ENCODE data around the gene MOAP1. TPM values are rescaled to one million over a fixed set of nuclear protein-coding genes. Genes with fewer than 3 reads are reported as not detected.
"Not testable (repeated sequence)": the region's sequence is repeated elsewhere in the genome, so short reads cannot be mapped to it uniquely, and the experiment has no call there.

The MOAP1 gene
- polyA plus RNA-seq, 1 donor, result 43.4 TPM

DNA sequence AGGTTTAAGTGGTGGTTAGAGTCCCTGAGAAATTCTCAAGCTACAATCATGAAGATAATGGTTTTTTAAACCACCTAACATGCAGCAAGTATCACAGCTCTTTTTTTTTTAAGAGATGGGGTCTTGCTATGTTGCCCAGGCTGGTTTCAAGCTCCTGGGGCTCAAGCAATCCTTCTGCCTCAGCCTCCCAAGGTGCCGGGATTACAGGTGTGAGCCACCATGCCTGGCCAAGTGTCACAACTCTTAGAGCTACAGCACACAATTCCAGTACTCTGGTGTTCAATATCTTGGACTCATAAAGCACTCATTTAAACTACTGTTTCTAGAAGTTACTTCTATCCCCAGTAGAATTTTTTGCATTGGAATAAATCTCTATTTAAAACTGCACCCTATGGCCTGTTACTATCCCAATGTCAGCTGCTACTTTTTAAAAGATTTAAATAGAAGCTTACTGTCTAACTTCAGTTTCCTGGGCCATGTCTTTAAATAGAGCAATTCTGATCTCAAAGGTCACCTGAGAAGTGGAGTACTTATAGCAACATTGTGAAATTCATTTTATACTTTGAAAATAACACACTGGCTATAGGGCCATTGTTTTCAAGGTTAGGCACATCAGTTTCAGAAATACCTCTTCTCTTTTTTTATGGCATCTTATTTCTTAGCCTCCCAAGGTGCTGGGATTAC lies 10.8 kb upstream of the MOAP1 start:
- no peak for DNase-seq

DNA sequence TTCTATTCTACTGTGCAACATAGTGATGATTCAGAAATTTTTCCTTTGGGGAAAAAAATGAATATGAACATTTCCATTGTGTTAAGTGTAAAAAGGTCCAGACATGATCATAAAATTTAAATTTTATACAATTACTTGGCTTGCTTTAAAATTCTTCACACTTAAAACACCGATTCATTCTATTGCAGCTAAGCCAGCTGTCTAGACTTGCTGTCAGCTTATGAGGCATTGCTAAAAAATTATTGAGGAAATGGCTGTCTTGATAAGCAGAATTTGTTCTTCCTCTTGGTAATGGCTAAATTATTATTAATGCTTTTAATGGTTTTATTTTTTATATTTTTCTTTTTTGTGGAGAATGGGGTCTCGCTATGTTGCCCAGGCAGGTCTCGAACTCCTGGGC lies 2.3 kb upstream of the MOAP1 start:
- DNase-seq, result no peak

DNA sequence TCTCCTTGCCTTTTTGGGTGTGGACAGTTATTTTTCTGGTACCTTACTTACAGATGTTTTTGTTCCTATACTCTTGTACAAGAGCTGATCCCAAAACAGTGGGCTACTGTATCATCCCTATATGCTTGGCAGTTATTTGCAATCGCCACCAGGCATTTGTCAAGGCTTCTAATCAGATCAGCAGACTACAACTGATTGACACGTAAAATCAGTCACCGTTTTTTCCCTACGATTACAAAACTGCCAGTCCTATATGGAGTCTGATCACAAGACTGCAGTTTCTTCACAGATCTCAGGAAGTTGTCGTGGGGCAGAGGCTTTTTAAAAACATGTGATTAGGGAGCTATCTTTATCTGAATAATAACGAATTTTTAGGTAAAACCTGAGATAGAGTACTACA lies 1.8 kb upstream of the MOAP1 start:
- no peak for DNase-seq

DNA sequence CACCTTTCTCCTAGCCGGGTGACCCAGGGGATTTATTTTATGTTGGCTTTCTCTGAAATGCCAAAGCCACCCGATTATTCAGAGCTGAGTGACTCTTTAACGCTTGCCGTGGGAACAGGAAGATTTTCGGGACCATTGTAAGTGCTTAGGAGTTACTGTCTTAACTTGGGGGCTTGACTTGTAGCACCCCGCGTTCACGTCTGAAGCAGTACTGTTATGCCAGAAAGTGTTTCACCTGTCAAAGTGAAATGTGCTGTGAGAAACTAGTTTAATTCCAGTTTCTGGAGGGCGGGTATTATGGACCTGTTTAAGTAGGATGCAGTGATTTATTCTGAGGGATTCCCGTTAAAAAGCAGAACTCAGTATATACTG lies 638 bp upstream of the MOAP1 start:
- peak; percentile 24 for DNase-seq

DNA sequence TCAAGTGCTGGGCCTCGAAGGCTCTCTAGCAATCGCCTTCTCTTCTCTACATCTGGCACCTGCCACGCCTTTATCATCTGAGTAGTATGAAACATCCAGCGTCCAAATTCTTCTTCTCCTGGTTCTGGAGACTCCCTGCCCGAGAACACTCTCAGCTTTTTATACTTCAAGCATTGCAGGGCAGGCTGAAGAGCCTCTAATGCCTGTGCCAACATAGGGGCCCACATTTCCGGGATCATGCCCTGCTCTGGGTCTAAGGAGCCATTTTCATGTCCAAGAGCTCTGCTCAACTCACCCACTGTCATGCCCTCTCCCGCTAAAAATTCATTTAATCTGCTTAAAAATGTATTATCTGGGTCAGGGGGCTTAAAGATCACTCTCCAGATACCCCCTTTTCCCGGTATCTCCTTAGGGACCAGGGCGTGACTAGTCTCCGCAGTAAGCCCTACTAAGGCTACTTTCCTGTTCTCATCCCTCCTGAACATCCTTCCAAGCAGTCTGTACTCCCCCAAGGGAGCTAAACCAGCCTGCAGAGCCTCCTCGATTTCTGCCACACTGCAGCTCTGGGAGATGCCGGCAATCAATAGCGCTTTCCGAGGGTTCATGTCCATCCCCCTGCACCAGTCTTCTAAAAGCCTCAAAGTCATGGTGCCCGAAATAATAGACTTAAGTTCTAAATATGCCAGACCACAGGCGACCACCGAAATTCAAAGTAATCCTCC lies 940 bp downstream of the MOAP1 start:
- DNase-seq, result no peak

DNA sequence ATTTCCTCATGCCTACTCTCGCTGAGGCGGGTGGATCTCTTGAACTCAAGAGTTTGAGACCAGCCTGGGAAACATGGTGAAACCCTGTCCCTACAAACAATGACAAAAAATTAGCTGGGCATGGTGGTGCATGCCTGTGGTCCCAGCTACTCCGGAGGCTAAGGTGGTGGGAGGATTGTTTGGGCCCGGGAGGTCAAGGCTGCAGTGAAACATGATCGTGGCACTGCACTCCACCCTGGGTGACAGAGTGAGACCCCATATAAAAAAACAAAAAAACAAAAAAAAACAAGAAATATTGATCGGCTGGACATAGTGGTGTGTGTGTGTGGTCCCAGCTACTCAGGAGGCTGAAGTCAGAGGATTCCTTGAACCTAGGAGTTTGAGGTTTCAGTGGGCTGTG lies 9.2 kb downstream of the MOAP1 start:
- DNase-seq, result no peak

DNA sequence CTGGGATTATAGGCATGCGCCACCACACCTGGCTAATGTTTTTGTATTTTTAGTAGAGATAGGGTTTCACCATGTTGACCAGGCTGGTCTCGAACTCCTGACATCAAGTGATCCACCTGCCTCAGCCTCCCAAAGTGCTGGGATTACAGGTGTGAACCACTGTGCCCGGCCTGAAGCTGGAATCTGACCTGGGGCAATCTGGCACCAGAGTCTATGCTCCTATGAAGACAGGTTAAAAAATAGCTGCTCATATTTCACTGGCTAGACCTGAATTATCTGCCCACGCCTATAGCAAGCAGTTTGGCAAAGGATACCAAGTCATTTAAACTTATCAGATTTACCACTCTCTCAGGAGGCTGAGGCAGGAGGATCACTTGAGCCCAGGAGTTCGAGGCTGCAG lies 10.0 kb downstream of the MOAP1 start:
- not testable (repeated sequence) for DNase-seq

DNA sequence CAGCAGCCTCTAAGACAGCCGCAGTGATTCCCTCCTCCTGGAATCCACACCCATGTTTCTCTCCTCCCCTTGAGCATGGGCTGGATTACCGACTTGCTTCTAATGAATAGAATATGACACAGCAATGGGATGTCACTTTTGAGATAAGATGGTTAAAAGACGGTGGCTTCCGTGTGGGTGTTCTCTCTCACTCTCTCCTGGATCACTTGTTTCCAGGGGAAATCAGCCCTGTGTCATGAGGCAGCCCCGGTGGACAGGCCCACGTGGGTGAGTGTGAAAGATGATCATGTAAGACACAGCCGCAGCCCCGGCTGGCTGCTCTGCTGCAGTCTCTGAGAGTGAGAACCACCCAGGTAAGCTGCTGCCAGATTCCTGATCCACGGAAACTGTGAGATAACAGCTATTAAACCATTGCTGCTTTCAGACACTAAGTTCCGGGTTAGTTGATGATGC lies 10.7 kb downstream of the MOAP1 start:
- DNase-seq, result no peak

DNA sequence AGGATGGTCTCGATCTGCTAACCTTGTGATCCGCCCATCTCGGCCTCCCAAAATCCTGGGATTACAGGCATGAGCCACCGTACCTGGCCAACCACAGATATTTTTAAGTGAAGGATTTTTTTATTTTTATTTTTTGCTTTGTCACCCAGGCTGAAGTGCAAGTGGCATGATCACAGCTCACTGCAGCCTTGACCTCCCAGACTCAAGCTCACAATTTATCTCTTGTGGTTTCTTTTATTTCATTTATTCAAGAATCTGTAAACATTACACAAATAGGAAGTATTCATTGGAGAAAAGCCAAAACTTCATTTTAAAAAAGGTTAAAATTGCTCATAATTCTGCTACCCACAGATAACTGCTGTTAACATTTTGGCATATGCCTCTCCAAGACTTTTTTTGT lies 13.3 kb downstream of the MOAP1 start:
- DNase-seq, result no peak

DNA sequence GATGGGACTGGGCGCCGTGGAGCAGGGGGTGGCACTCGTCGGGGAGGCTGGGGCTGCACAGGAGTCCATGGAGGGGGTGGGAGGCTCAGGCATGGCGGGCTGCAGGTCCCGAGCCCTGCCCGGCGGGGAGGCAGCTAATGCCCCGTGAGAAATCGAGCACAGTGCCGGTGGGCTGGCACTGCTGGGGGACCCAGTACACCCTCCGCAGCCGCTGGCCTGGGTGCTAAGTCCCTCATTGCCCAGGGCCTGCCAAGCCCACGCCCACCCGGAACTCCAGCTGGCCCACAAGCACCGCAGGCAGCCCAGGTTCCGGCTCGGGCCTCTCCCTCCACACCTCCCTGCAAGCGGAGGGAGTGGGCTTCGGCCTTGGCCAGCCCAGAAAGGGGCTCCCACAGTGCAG lies 14.6 kb downstream of the MOAP1 start:
- not testable (repeated sequence) for DNase-seq

DNA sequence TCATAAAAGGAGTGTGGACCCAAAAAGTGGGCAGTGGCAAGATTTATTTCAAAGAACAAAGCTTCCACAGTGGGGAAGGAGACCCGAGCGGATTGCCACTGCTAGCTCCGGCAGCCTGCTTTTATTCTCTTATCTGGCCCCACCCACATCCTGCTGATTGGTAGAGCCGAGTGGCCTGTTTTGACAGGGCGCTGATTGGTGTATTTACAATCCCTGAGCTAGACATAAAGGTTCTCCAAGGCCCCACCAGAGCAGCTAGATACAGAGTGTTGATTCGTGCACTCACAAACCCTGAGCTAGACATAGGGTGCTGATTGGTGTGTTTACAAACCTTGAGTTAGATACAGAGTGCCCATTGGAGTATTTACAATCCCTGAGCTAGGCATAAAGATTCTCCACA lies 15.1 kb downstream of the MOAP1 start:
- not testable (repeated sequence) for DNase-seq

DNA sequence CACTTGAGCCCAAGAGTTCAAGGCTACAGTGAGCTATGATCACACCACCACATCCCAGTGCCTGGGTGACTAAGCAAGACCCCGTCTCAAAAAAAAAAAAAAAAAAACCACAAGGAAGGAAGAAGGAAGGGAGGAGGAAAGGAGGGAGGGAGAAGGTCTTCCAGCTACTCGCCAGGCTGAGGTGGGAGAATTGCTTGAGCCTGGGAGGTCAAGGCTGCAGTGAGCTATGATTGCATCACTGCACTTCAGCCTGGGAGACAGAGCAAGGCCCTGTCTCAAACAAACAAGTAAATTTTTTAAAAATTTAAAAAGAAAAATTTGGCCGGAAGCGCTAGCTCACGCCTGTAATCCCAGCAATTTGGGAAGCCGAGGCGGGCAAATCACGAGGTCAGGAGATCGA lies 16.1 kb downstream of the MOAP1 start:
- DNase-seq, result not testable (repeated sequence)

DNA sequence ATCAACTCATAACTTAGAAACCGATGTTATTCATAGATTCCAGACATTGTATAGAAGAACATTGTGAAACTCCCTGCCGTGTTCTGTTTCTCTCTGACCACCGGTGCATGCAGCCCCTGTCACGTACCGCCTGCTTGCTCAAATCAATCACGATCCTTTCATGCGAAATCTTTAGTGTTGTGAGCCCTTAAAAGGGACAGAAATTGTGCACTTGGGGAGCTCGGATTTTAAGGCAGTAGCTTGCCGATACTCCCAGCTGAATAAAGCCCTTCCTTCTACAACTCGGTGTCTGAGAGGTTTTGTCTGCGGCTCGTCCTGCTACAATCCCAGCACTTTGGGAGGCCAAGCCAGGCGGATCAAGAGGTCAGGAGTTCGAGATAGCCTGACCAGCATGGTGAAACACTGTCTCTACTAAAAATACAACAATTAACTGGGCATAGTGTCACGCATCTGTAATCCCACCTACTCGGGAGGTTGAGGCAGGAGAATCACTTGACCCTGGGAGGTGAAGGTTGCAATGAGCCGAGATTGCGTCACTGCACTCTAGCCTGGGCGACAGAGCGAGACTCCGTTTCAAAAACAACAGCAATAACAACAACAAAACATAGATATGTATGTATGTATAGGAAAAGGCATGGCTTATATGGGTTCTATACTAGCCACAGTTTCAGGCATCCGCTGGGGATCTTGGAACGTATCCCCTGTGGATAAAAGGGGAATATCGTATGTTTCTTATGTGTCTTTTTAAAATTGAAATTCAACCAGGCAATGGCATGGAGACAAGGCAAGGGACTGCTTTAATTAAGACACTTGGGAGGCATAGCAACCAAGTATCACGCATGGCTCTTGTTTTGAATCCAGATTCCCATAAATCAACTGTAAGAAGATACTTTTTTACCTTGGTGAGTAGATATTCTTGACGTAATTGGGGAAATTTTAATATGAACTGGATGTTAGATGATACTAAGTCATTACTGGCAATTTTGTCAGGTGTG lies 19.1 kb downstream of the MOAP1 start:
- not testable (repeated sequence) for DNase-seq

DNA sequence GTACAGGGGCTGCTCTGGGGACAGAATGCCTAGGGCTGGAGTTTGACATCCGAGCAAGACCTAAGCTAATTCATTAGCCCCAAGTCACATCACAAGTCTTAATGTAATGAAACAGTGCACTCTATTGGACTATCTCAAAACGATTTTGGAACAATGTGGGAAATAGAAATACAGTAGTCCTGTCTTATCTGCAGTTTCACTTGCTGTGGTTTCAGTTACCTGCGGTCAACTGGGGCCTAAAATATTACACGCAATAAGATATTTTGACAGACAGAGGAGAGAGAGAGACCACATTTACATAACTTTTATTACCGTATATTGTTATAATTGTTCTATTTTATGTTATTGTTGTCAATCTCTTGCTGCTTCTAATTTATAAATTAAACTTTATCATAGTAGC lies 21.1 kb downstream of the MOAP1 start:
- no peak for DNase-seq

DNA sequence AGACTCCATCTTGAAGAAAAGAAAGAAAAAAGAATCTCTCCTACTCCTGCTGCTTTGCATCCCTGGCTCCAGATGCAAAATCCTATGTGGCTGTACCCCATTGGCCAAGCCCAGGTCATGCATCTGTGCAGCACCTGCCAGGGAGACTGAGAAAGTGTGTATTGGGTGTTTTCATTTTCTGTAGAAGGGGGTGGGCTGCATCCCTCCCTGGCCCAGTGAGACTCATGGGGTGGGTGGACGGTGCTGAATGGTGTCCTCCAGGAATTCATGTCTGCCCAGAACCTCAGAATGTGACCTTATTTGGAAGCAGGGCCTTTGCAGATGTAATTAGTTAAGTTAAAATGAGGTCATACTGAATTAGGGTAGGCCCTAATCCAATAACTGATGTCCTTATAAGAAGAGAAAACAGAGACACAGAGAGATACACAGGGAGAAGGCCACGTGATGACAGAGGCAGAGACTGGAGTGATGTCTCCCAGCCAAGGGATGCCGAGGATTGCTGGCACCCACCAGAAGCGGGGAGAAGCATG lies 23.2 kb downstream of the MOAP1 start:
- no peak for DNase-seq

DNA sequence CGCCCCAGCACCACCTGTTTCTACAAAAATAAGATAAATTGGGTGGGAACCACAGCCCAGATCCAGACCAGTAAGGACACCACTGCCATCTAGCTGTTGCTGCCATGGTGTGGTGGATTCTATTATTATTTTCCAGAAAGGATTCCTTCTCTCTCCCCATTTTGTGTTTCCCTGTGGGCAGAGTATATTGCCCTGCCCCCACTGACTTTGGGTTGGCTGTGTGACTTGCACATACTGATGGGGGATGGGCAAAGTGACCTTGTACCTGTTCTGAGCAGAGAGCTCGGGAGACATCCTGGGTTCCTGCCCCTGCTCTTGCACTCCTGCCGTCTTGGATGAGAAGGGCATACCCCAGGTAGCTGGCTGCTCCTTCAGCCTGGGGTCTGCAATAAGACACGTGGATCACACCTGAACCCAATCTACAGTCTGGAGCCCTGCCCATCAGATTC lies 24.3 kb downstream of the MOAP1 start:
- no peak for DNase-seq

DNA sequence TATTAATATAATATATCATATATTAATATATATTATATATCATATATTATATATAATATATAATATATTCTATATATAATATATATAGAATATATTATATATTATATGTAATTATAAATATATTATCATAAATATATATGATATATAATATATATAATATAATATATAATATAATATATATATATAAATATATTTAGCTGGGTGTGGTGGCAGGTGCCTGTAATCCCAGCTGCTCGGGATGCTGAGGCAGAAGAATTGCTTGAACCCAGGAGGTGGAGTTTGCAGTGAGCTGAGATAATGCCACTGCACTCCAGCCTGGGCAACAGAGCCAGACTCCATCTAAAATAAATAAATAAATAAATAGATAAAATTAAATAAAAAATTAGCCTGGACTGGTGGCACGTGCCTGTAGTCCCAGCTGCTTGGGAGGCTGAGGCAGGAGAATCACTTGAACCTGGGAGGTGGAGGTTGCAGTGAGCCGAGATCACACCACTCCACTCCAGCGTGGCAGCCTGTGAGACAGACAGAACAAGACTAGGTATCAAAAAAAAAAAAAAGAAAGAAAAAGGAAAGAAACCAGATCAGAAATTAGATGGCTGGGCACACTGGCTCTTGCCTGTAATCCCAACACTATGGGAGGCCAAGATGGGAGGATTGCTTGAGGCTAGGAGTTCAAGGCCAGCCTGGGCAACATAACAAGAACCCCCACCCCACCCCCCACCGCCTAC lies 24.9 kb downstream of the MOAP1 start:
- not testable (repeated sequence) for DNase-seq

DNA sequence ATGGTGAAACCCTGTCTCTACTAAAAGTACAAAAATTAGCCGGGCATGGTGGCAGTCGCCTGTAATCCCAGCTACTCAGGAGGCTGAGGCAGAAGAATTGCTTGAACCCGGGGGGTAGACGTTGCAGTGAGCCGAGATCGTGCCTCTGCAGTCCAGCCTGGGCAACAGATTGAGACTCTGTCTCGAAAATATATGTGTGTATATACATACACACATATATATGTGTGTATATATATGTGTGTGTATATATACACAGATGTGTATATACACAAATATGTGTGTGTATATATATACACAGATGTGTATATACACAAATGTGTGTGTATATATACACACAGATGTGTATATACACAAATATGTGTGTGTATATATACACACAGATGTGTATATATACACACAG lies 26.3 kb downstream of the MOAP1 start:
- not testable (repeated sequence) for DNase-seq

DNA sequence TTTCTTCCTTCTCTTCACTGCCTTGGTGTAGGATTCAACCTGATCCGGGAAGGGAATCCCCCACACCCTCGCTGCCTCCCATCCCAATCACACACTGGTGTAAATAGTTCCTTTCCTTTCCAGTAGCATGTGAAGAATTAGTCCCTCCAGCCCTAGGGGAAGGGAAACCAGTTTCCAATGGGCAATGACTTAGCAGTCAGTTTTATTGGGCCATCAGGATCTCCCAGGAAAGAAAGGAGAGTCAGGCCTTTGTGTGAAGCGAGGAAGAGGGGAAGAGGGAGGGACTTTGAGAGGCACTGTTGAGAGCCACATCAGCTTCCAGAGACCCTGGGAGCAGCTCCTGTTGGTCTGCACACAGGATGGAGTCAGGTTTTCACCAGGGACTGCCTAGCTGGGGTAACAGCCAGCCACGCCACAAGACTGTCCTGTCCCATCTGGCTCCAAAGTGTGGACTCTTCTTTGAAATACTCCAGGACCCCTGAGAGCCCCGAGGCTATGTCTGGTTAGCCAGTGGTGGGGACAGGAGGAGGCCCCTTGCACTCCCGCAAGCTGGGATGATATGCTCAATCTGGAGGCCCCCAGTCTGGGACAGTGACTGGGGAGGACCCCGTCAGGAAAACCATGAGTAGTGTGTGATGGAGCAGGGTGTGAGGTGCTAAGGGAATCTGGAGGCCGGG lies 27.9 kb downstream of the MOAP1 start:
- no peak for DNase-seq

DNA sequence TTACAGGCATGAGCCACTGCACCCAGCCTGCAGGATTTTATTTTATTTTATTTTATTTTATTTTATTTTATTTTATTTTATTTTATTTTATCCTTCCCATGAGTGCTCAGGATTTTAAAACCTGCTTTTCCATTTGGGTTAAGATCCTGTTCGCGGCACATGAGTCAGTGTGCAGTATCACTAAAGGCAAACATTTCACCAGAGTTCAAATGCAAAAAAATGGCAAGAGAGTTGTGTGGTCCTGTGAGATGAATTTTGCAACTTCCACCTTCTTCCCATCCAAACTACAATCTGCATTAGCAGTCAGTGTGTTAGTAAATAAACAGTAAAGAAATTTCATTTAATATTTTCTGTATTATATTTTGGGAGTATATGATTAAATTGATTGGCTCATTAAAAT lies 29.0 kb downstream of the MOAP1 start:
- no peak for DNase-seq

DNA sequence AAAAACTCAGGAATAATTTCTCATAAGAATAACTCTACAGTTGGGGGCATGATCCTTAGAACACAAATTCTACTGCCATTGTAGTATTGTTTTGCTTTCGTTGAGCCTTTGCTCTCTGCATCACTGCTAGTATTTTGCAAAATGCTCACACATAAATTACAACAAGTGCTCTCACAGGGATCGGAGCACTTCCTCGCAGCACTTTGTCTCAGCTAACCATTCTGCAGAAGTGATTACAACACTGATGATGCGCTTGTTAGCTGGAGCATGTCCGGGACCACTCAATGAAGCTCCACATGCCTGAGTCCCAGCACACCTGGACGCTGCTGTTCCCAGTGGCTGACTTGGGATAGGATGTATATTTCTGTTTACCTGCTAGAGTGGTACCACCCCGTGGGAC lies 31.6 kb downstream of the MOAP1 start:
- no peak for DNase-seq
